T47D (cell line): ENCODE results near the gene FBXL2.
"Not testable (repeated sequence)": the region's sequence is repeated elsewhere in the genome, so short reads cannot be mapped to it uniquely, and the experiment has no call there.

Experiments used
- DNase-seq, 2 experiments: peaks; one replicate each; pipeline versions ENCODE4 v3.0.0 to v3.0.0-alpha.2; 2011 to 2012; ENCODE audit warnings: low read depth in 1 of 2, low spot score in 1 of 2
- JUND ChIP-seq: IDR thresholded peaks from 2 replicates; pipeline ENCODE4 v1.6.1; 2012; ENCODE audit warnings: low read depth
- in situ Hi-C: cut with HindIII; loops from 2 replicates; pipeline ENCODE4 v1.10.0; 2016; ENCODE audit warnings: low sequenced_read_pairs, low pct_unique_long_range_greater_than_20kb

Gene FBXL2

GRCh38 chr3:33398410-33398809, 121.2 kb downstream of the FBXL2 start:
- in situ Hi-C loops: no loop called here

GRCh38 chr3:33401781-33402180, 124.5 kb downstream of the FBXL2 start:
- in situ Hi-C loops: no loop called here
- DNase-seq: no peak
- no peak for TF ChIP-seq JUND

More at GRCh38 chr3:33398410-33398809, 121.2 kb downstream of the FBXL2 start:
- no peak for TF ChIP-seq JUND
- DNase-seq: no peak

- in situ Hi-C loops: no loop called here
- no peak for DNase-seq
- TF ChIP-seq JUND: no peak
Observed at GRCh38 chr3:33402936-33403335, 125.7 kb downstream of the FBXL2 start.

- DNase-seq: no peak
- no peak for TF ChIP-seq JUND
Observed at GRCh38 chr3:33403756-33404155, 126.5 kb downstream of the FBXL2 start.

GRCh38 chr3:33410816-33411215, 133.6 kb downstream of the FBXL2 start:
- in situ Hi-C loops: not testable (repeated sequence)

More at GRCh38 chr3:33403756-33404155, 126.5 kb downstream of the FBXL2 start:
- in situ Hi-C loops: no loop called here

GRCh38 chr3:33417066-33417673, 139.9 kb downstream of the FBXL2 start:
- in situ Hi-C loops: no loop called here
- TF ChIP-seq JUND: no peak
- no peak for DNase-seq

More at GRCh38 chr3:33410816-33411215, 133.6 kb downstream of the FBXL2 start:
- DNase-seq: not testable (repeated sequence)

- in situ Hi-C loops: no loop called here
- TF ChIP-seq JUND: no peak
- no peak for DNase-seq
Observed at GRCh38 chr3:33419948-33420347, 142.7 kb downstream of the FBXL2 start.

- DNase-seq: no peak
- in situ Hi-C loops: no loop called here
- TF ChIP-seq JUND: no peak
Observed at GRCh38 chr3:33420966-33421365, 143.7 kb downstream of the FBXL2 start.

- DNase-seq: no peak
- in situ Hi-C loops: no loop called here
- no peak for TF ChIP-seq JUND
Observed at GRCh38 chr3:33424606-33425452, 147.6 kb downstream of the FBXL2 start.

- DNase-seq: no peak
- TF ChIP-seq JUND: no peak
- in situ Hi-C loops: no loop called here
Observed at GRCh38 chr3:33425453-33425852, 148.2 kb downstream of the FBXL2 start.

GRCh38 chr3:33426068-33426467, 148.8 kb downstream of the FBXL2 start:
- no peak for DNase-seq
- in situ Hi-C loops: no loop called here
- no peak for TF ChIP-seq JUND

- no peak for TF ChIP-seq JUND
- in situ Hi-C loops: no loop called here
Observed at GRCh38 chr3:33426630-33427317, 149.5 kb downstream of the FBXL2 start.

GRCh38 chr3:33428734-33429133, 151.5 kb downstream of the FBXL2 start:
- in situ Hi-C loops: no loop called here
- TF ChIP-seq JUND: no peak
- DNase-seq: no peak

More at GRCh38 chr3:33426630-33427317, 149.5 kb downstream of the FBXL2 start:
- no peak for DNase-seq

GRCh38 chr3:33429306-33429705, 152.1 kb downstream of the FBXL2 start:
- in situ Hi-C loops, DNase-seq: not testable (repeated sequence)
